SK-MEL-5 (cell line): ENCODE data around the gene C9. TPM values are rescaled to one million over a fixed set of nuclear protein-coding genes. Genes with fewer than 3 reads are reported as not detected.

Experiments
- DNase-seq: peaks from one replicate; pipeline ENCODE4 v3.0.0-alpha.2; 2016; ENCODE audit warnings: low read depth, low spot score
- in situ Hi-C: cut with HindIII; loops from 2 replicates; pipeline ENCODE4 v1.10.0; 2016; ENCODE audit warnings: low sequenced_read_pairs, high pct_unique_total_duplicates, low pct_unique_long_range_greater_than_20kb
- total RNA-seq: library from RNA; depleted of rRNA; stranded (reverse); fragments of >200 nt; shearing (Covaris generic); gene quantifications from 2 replicates; pipeline ENCODE4 v1.2.3, GENCODE V29; 2014

Gene C9
- total RNA-seq, 1 experiment from 2014 or later = 0.03 TPM

DNA sequence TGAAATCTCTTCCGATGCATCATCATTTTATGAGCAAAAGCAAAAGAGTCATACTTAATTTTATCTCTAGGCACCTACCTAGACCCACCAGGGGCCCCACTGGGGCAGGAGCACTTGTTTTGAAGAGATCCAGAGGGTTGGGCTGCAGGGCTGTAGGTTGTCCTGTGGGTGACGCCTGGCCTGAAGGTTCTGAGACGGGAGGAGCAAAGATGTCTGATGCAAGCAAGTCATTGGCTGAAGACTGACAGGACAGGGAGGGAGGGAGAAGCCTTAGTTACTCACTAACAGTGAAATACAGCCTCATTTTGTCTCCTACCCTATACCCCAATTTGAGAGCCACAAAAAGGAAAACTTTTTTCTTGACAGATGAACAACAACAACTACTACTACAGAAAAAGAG is 17.1 kb upstream of the C9 start:
- peak; percentile 53 for DNase-seq
- in situ Hi-C loops = no loop called here

- no peak for DNase-seq
- in situ Hi-C loops = no loop called here
Measured at GRCh38 chr5:39379693-39380092, 15.4 kb upstream of the C9 start.

DNA sequence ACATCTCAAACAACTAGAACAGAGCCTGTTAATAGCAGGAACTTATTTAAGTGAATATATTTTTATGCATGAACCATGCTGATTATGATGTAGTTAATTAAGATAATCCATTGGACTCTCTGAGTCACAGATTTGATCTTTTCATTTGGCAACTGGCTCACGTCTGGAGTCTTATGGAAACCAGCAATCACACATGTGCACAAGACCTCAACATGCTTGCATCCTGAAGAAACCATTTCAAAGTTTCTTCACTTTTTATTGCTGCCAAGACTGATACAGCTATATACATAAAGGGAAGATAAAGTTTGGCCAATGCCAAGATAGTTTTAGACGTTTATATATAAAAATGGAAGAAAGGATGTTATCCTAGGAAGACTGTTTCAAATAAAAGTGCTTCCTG is 13.3 kb upstream of the C9 start:
- in situ Hi-C loops = no loop called here
- no peak for DNase-seq

DNA sequence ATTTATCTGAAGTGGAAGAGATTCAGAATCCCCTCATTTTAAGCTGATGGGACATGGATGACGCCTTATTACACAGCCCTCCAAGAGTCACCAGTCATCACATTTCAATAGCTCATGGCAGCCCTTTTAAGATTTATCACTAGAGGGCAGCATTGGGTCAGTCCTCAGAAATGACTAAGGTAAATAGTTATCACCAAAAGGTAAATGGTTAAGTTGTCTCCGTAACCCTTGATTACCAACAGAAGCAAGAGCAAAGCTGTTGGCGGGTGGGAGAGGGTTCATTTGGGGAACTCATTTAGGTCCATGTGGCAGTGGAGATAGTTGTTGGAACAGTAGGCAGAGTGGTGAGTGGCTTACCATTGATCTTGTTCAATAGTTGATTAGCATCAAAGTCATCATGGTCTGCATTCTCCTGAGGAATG is 12.0 kb upstream of the C9 start:
- in situ Hi-C loops = no loop called here
- peak; percentile 90 for DNase-seq

- DNase-seq = no peak
- in situ Hi-C loops = no loop called here
Measured at GRCh38 chr5:39373791-39374190, 9.5 kb upstream of the C9 start.

DNA sequence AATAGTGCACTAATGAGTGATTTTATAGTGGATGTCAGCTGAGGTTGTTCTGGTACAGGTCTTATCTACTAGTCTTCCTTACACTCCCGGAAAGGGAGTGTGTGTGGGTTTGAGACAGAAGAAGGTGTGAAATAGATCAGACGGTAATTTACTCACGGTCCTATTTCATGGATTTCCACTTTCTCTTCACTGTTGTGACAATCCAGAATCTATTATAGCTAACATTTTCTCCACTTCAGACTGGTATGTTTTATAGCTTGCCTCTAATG is 7.0 kb upstream of the C9 start:
- in situ Hi-C loops = no loop called here
- DNase-seq = no peak

DNA sequence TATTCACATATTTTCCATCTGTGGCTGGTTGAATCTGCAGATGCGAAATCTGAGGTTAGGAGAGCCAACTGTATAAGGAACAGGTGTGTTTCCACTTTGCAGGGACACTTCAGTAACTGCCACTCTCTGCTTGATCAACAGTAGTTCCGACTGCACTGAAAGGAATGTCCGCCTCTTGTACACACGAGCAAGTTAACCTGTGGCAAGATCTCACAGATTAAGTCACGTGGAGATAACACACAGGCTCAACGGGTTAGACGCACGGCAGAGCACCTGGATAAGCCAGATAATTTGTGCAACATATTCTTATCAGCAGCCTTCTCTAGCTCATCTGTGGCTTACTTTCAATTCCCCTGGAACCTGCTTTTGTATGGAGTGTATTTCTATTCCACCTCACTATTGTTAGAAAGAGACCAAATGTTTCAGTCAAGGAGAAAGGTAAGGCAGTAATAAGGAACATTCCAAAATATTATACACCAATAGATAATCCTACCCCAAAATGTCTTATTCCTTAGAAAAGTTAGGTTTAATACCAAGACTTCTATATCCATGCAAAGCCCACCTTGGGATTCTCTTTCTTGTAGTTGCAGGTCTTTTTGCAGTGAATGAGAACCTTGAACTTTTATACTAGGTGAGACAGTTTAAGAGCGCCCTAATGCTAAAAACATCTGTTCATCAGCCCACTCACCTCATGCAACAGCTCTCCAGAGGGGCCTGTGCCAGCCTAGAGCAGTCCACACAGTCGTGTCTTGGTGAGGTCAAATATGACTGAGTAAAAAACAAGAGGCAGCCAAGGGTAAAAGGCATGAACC is 6.5 kb upstream of the C9 start:
- in situ Hi-C loops = no loop called here
- DNase-seq = no peak

GRCh38 chr5:39369123-39369815 is 5.0 kb upstream of the C9 start:
- DNase-seq = no peak
- in situ Hi-C loops = no loop called here

DNA sequence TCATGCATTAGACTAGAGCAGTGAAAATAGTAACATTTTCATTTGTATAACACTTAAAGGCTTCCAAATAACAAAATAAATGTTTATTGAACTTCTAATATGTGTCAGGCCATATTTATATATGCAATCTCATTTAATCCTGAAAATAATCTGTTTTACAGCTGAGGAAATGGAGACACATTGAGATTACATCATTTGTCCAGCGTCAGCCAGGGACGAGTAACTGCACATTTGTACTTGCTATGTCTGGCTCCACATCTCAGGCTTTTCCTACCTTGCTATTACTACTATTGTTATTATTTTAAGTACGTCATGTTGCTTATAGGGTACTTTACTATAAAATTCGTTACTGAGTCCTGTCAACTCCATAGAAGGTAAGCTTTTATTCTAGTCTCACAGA is 3.8 kb upstream of the C9 start:
- no peak for DNase-seq
- in situ Hi-C loops = no loop called here

GRCh38 chr5:39367711-39368110 is 3.4 kb upstream of the C9 start:
- in situ Hi-C loops = no loop called here
- DNase-seq = no peak

GRCh38 chr5:39363217-39363616 is 1.1 kb downstream of the C9 start:
- in situ Hi-C loops = no loop called here
- DNase-seq = no peak

GRCh38 chr5:39362646-39363045 is 1.6 kb downstream of the C9 start:
- DNase-seq = no peak
- in situ Hi-C loops = no loop called here

DNA sequence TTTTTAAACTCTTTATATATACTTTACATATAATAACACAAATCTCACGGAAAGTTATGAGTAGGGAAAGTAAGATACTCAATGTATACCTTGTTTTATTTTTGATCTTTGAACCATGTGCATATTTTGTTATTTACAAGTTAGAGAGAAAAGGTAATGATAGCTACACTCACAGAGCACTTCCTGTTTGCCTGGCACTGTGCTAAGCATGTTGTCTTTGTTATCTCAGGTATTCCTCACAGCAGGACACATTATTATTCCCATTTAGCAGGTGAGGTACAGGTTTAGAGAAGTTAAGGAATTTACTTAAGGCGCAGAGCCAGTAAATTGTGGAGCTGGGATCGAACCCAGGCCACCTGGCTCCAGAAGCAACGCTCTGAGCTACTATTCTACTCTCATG is 3.0 kb downstream of the C9 start:
- in situ Hi-C loops = no loop called here
- no peak for DNase-seq

- DNase-seq = peak; percentile 58
- in situ Hi-C loops = no loop called here
Measured at GRCh38 chr5:39360471-39361111, 3.7 kb downstream of the C9 start.

DNA sequence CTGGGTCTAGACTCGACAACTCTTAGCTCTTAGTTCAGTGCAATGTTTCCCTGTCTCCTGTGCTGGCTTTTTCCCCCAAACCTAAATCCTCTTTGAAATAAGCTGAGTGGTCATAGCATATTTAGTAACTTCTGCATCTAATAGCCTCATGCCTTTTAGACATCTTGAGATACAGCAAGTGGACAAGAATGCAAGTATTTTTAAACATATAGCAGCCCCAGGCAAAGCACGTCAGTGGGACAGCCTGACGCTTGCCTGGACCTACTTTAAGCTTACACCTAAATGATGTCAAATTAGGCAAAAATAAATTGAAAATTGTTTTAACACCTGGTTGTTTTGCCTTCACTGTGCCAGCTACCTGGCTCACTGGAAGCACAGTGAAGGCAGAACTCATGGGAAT is 8.0 kb downstream of the C9 start:
- in situ Hi-C loops = no loop called here
- no peak for DNase-seq

GRCh38 chr5:39355324-39355723 is 9.0 kb downstream of the C9 start:
- DNase-seq = no peak
- in situ Hi-C loops = no loop called here

DNA sequence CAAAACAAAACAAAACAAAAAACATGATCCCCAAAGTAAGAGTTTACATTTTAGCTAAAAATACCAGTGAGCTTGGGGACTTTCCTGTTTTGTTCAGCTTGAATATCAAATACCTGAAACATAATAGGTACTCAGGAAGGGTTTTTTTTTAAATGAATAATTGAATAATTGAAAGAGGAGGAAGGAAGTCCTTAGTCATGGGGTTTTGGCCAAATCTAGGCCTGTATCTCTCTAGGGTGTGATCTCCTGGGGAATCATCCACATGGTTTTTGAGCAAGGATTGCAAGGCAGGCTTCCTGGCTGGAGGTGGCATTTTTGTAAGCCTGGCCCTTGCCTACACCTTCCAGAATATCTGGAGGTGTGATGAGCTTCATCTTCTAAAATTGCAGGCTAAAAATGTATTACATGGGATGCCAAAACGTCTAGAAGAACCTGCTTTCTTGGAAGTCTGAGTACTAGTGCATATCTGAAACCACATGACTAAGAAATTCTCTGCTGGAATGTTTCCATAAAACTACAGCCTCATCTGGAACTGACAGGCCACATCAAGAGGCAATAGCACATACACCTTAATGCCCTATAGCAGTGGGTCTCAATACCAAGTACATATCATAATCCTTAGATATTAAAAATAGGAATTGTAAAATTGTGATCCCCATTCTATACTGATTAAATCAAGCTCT is 10.4 kb downstream of the C9 start:
- in situ Hi-C loops = no loop called here
- DNase-seq = no peak

DNA sequence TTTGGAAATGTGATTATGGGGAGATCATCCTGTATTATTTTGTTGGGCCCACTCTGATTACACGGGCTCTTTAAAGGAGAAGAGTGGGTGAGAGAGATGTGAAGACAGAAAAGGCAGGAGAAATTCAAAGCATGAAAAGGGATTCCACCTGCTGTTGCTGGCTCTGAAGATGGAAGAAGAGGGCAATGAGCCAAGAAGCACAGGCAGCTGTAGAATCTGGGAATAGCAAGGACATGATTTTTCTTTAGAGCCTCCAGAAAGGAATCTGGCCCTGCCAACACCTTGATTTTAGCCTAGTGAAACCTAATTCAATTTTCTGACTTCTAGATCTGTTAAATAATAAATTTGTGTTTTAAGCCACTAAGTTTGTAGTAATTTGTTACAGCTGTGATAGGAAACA is 11.3 kb downstream of the C9 start:
- DNase-seq = no peak
- in situ Hi-C loops = no loop called here

- in situ Hi-C loops = no loop called here
- DNase-seq = no peak
Measured at GRCh38 chr5:39352170-39352569, 12.1 kb downstream of the C9 start.
